GM12891 (cell line): ENCODE data around the gene B3GLCT.

Experiments used
- POLR2A ChIP-seq: IDR thresholded peaks from 2 replicates; pipeline ENCODE4 v1.6.1; 2011; ENCODE audit warnings: low read depth, low read length, control low read depth
- POLR2AphosphoS5 ChIP-seq: IDR thresholded peaks from 2 replicates; pipeline ENCODE4 v1.6.1; 2011; ENCODE audit warnings: low read depth, low read length, control low read depth
- TAF1 ChIP-seq: IDR thresholded peaks from 2 replicates; pipeline ENCODE4 v1.6.1; 2011; ENCODE audit warnings: low read depth, low read length, control low read depth

DNA sequence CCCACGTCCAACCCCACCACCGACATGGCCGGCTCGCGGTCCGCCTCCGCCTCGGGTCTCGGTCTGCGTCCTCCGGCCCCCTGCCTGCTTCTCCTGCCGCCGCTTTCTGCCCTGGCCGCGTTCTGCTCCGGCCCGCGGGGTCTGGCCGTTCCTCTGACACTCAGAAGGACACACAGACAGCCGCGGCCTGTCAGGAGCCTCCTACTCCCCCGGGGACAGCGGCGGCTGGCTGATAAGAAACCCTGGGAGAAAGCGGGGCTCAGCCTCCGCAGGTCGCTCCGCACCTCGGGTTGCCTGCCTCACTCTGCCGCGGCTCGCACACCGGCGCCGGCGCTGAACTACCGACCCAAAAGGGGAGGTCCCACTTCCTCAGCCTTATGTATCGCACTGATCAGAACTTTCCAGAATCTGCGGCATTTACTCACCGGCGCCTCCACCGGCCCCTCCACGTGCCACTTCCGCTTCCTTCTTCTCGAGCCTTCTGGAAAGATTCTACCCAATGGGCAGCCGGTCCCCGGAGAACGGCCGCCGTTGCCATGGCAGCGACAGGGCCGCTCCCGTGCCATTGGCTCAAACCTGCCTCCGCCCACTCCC lies 38.1 kb upstream of the B3GLCT start, which contains the start of gene HSPH1:
- TF ChIP-seq POLR2AphosphoS5 (peak; percentile 79), POLR2A (peak; percentile 86), TAF1 (peak; percentile 81)
